ENCODE results near the gene RFTN1. TPM values are rescaled to one million over a fixed set of nuclear protein-coding genes. Genes with fewer than 3 reads are reported as not detected.

RFTN1 gene
- total and polyA plus RNA-seq, 3 donors from 2014 or later = 20.8 to 25.7 (median 22.2) TPM

DNA sequence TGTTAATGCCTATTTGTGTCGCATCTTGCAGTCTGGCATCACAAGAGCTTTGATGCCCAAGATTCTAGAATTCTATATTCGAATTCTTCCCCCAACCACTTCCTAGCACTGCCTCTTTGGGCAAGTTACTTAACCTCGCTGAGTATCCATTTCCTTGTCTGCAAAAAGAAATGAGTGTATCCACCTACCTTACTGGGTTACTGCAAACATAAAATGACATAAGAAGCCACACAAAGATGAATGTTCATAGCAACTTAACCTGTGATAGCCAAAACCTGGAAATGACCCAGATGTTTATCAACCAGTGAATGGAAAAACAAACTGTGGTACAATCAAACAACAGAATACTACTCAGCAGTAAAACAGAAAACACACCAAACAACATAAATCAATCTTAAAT is 24.9 kb downstream of the RFTN1 start:
- intact Hi-C loops (cut with DNase I; ENCODE audit: low total_unique reads) = no loop called here
- TF ChIP-seq POLR2A (IDR thresholded peaks at IDR 0.05) = no peak
- TF ChIP-seq, protein P1, sequence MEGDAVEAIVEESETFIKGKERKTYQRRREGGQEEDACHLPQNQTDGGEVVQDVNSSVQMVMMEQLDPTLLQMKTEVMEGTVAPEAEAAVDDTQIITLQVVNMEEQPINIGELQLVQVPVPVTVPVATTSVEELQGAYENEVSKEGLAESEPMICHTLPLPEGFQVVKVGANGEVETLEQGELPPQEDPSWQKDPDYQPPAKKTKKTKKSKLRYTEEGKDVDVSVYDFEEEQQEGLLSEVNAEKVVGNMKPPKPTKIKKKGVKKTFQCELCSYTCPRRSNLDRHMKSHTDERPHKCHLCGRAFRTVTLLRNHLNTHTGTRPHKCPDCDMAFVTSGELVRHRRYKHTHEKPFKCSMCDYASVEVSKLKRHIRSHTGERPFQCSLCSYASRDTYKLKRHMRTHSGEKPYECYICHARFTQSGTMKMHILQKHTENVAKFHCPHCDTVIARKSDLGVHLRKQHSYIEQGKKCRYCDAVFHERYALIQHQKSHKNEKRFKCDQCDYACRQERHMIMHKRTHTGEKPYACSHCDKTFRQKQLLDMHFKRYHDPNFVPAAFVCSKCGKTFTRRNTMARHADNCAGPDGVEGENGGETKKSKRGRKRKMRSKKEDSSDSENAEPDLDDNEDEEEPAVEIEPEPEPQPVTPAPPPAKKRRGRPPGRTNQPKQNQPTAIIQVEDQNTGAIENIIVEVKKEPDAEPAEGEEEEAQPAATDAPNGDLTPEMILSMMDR (IDR thresholded peaks at IDR 0.05) = no peak
- no peak overlapping the region for H3K4me3 ChIP-seq
- no peak for DNase-seq
- H3K36me3 ChIP-seq (ENCODE audit: low read depth, missing control alignments) = no peaks in the 10 kb centered on the region
- H3K27ac ChIP-seq = no peak overlapping the region
- WGBS, 2 donors = 88 to 90% methylated on average over 3 of the region's 3 CpGs
- no peaks in the 10 kb centered on the region for H3K9me3 ChIP-seq
- H3K27me3 ChIP-seq = no peaks in the 10 kb centered on the region
- no peaks in the 10 kb centered on the region for H3K4me1 ChIP-seq

DNA sequence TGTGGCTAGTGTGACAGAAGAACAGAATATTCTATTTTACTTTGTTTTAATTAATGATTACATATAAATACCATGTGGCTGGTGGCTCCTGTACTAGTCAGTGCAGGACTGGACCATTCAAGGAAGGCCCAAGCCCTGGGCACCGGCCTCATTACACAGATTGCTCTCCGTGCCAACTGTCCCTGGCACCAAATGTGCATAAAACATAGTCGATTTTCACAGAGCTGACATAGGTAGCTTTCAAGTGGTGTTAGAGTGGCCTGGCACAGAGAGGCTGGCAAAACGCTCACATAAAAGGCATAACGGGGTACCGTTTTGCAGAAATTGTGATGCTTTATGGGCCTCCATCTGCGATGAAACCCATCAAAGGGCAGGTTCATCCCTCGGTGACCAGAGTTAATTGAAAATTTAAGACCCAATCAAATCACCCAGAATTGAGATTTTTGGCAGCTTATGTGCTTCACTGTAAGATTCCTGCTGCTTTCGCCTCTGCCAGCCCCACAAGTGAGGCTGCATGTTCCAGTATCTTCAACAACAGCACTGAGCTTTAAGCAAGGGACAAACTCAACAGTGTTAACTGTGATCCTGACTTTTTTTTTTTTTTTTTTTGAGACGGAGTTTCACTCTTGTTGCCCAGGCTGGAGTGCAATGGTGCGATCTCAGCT is 25.9 kb downstream of the RFTN1 start:
- DNase-seq = no peak
- 93 to 95% methylated on average over 11 of the region's 11 CpGs for WGBS, 2 donors
- no peak overlapping the region for H3K27ac ChIP-seq
- no peaks in the 10 kb centered on the region for H3K27me3 ChIP-seq
- H3K36me3 ChIP-seq (ENCODE audit: low read depth, missing control alignments) = no peaks in the 10 kb centered on the region
- intact Hi-C loops (cut with DNase I; ENCODE audit: low total_unique reads) = no loop called here
- H3K4me1 ChIP-seq = no peaks in the 10 kb centered on the region
- no peak for TF ChIP-seq POLR2A (IDR thresholded peaks at IDR 0.05)
- TF ChIP-seq, protein P1 (IDR thresholded peaks at IDR 0.05) = no peak
- no peak overlapping the region for H3K4me3 ChIP-seq
- H3K9me3 ChIP-seq = no peaks in the 10 kb centered on the region

DNA sequence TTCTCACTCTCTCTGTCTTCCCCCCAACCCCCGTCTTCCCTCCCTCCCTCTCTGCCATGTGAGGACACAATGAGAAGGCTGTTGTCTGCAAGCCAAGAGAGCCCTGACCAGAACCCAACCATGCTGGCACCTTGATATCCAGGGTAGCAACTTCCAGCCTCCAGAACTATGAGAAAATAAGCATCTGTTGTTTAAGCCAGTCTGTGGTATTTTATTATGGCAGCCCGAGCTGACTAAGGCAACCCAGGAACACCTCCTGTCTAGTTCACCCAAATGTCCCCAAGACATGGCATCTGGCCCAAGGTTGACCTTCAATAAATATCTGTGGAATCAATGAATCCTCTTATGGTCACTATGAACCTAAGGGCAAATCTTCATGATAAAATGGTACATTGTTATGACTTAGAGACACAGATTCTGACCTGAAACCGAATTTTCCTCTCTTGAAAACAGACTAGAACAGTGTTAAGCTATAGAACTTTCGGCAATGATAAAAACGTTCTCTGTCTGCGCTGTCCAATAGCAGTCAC is 26.5 kb downstream of the RFTN1 start:
- no peak overlapping the region for H3K27ac ChIP-seq

DNA sequence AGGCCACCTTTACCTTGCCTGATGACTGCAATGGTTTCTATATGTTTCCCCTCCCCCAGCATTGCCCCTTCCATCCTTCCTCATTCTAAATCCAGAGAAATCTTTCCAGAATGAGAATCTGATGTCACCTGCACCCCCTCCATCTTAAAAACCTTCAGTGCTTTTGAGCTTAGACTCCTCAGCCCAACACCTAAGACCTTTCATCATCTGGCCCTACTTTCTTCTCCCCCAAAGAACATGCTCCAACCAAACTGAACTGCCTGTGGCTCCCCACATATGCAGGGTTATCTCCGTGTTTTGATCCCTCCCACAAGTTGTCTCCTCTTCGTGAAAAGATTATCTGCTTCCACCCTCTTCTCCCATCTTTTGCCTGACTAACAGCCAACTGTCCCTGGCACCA is 27.3 kb downstream of the RFTN1 start:
- Histone ChIP-seq H3K36me3 (ENCODE audit: low read depth, missing control alignments) (no peaks in the 10 kb centered on the region), H3K27ac (no peak overlapping the region), H3K9me3 (no peaks in the 10 kb centered on the region), H3K4me3 (no peak overlapping the region), H3K27me3 (no peaks in the 10 kb centered on the region), H3K4me1 (no peaks in the 10 kb centered on the region)
- WGBS, 2 donors = 73 to 81% methylated on average over 2 of the region's 2 CpGs
- TF ChIP-seq, protein P1 (IDR thresholded peaks at IDR 0.05) = no peak
- no peak for TF ChIP-seq POLR2A (IDR thresholded peaks at IDR 0.05)
- no peak for DNase-seq
- intact Hi-C loops (cut with DNase I; ENCODE audit: low total_unique reads) = no loop called here

More for the DNA sequence above, 26.5 kb downstream of the RFTN1 start:
- 90 to 96% methylated on average over 6 of the region's 6 CpGs for WGBS, 2 donors
- Histone ChIP-seq H3K27me3 (no peaks in the 10 kb centered on the region), H3K9me3 (no peaks in the 10 kb centered on the region), H3K4me3 (no peak overlapping the region), H3K4me1 (no peaks in the 10 kb centered on the region), H3K36me3 (ENCODE audit: low read depth, missing control alignments) (no peaks in the 10 kb centered on the region)
- DNase-seq = no peak
- no peak for TF ChIP-seq POLR2A (IDR thresholded peaks at IDR 0.05)
- TF ChIP-seq, protein P1 (IDR thresholded peaks at IDR 0.05) = no peak
- intact Hi-C loops (cut with DNase I; ENCODE audit: low total_unique reads) = no loop called here

Data from testis (tissue), 3 donors.